NCI-H524 treated with DMSO at 0.1 percent for 48 hours (cell line): ENCODE data around the gene ASCL2.

Source experiments
- DNase-seq: peaks from one replicate; lab custom pipeline; 2025; lab: John Stamatoyannopoulos, UW

Gene ASCL2

GRCh38 chr11:2233693-2234455 lies 36.5 kb downstream of the ASCL2 start:
- no peak for DNase-seq

GRCh38 chr11:2229713-2230297 lies 40.6 kb downstream of the ASCL2 start:
- no peak for DNase-seq

GRCh38 chr11:2224254-2224653 lies 46.1 kb downstream of the ASCL2 start:
- no peak for DNase-seq

- no peak for DNase-seq
Observed at GRCh38 chr11:2223153-2223794, 47.1 kb downstream of the ASCL2 start.

GRCh38 chr11:2222451-2222850 lies 47.9 kb downstream of the ASCL2 start:
- no peak for DNase-seq

GRCh38 chr11:2221591-2221990 lies 48.8 kb downstream of the ASCL2 start:
- DNase-seq, result no peak

- no peak for DNase-seq
Observed at GRCh38 chr11:2221024-2221423, 49.4 kb downstream of the ASCL2 start.

- no peak for DNase-seq
Observed at GRCh38 chr11:2220173-2220771, 50.1 kb downstream of the ASCL2 start.

GRCh38 chr11:2219318-2220017 lies 50.9 kb downstream of the ASCL2 start:
- DNase-seq, result no peak
